ENCODE results near the gene COPS3.

COPS3 gene

GRCh38 chr17:17239832-17240231 lies 41.2 kb downstream of the COPS3 start:
- no peak for DNase-seq

DNA sequence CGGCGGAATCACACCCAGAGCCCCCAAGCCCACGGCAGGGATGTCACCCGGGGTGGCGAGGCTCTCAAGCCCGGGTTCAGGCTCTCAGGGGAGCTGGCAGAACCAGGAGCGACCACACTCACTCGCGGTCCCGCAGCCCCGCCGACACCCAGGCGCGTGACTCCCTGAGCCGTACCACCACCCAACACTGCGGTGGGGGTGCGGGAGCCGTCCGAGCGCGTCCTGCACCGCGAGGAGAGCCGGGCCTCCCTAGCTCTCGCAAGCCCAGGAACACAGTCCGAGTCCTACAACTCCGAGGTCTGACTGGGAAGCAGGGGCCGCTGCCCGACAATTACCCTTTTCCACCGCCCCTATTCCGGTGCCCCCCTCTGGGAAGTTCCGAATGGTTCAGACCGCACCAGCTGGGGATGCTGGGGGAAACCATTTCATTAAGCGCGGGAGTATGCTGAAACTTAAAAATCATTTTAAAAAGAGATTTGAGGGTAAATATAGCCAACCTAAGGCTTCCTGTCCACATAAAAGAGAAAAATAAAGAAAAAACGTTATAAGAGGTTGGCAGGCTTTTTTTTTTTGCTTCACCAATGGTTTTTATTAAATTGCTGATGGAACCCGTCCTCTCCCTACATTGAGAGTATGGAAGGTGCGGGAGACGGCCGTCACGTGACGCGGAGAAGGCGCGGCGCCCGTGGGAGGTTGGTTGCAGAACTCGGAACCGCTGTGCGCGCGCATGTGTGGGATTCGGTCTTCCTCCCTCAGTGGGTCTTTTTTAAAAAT lies 43.8 kb downstream of the COPS3 start, which contains the start of gene FLCN:
FLCN (minus strand) TSS at position 143 of the 774 bp plus-strand sequence. CDS start 9,031 bp downstream, outside the sequence.
- DNase-seq = peak; percentile 94

DNA sequence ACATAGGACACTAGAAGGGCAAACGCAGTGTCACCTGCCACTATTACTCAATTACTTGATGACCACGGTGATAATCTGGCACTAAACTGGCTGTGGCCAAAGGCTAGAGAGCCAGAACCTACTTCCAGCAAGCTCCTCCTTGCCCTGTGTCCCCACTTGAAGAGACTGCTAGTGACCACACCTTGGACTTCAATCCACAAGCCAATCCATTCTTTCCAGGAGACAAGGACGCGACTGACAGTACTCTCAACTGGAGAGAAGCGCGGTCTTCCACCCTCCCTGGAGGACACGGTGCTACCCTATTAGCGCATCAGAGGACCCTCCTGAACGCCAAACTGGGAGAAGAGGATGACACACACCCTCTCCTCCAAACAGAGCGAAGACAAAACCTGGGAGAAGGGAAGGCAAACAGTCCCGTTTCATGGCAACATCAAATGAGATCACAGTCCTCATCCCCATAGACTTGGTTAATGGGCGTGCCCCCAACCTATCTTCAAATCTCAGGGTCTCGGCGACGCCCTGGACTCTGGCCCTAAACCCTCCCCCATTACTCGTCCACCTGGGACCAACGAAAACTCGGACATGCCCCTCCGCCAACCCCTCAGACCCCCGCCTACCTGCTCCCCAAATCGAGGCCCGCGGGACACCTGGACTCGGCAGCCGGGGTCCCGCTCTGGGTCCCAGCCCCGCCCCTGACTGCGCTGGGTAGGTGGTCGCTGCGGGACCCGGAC lies 44.6 kb downstream of the COPS3 start:
- DNase-seq = peak; percentile 9

GRCh38 chr17:17235212-17236174 lies 45.6 kb downstream of the COPS3 start:
- no peak for DNase-seq

GRCh38 chr17:17232303-17232621 lies 48.8 kb downstream of the COPS3 start:
- DNase-seq = no peak

GRCh38 chr17:17231621-17232302 lies 49.3 kb downstream of the COPS3 start:
- no peak for DNase-seq

DNA sequence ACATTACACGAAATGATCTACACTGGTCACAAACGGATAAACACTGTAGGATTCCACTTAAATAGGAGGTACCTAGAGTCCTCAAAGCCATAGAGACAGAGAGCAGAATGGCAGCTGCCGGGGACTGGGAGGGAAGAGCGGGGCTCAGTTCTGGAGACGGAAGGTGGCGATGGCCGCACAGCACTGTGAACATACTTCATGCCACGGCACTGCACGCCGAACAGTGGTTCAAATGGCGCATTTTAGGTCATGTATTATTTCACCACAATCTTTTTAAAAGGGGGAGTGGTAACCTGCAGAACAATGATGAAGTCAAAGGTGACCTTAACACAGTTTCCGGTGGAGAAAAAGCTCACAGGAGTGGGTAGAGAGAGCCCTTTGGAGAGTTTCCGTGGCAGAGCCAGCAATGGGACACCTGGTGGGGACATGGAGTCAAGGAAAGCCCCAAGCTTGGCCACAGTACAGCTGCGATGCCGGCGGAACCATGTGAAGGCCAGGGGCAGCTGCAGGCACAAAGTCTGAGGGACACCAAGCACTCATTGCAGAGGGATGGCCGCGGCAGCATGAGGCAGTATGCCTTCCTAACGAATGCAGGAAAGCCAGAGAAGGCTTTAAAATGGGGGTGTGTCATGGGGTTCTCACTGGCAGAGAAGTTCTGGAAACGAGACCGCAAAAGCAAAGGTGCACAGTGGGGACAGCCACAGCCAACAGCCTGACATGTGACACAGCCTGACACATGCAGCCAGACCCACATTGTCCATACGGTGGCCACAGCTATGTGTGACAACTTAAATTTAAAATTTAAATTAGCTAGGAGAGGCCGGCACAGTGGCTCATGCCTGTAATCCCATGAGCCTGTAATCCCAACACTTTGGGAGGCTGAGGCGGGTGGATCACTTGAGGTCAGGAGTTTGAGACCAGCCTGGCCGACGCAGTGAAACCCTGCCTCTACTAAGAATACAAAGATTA lies 51.3 kb downstream of the COPS3 start:
- no peak for DNase-seq

GRCh38 chr17:17228521-17229279 lies 52.3 kb downstream of the COPS3 start:
- DNase-seq = no peak

DNA sequence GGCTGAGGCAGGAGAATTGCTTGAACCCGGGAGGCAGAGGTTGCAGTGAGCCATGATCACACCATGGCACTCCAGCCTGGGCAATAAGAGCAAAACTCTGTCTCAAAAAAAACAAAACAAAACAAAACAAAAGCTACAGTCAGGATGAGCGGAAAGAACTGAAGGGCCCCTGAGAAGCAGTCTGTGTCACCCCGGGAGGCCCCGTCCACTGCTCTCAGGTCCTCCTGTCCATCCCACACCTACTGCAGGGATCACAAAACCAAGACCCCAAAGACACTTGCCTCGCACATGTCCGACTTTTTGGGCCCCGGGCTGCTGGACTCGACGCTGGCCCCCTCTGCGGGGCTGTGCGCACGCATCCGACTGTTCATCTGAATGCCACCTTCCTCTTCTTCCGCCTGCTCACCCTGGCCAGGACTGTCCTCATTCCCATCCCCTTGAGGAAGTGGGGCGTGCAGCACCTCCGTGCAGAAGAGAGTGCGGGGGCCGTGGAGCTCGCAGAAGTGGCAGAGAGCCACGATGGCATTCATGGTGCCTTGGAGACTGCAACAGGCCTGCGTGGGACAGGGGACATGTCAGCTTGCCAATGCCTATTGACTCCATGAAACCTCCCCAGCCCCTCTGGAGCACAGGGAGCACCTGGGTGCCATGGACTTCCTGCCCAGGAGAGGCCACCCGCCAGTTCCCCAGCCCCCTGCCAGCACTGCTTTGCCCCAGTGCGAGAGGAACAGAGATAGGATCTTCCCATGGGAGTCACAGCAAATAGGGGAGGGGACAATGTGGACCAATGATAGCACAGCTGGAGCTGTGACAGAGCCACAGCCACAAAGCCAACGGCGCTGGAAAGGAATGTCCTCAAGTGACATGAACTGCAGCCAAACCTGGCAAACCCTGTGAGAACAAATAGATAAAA lies 53.2 kb downstream of the COPS3 start:
- no peak for DNase-seq

GRCh38 chr17:17226451-17227265 lies 54.4 kb downstream of the COPS3 start:
- no peak for DNase-seq

DNA sequence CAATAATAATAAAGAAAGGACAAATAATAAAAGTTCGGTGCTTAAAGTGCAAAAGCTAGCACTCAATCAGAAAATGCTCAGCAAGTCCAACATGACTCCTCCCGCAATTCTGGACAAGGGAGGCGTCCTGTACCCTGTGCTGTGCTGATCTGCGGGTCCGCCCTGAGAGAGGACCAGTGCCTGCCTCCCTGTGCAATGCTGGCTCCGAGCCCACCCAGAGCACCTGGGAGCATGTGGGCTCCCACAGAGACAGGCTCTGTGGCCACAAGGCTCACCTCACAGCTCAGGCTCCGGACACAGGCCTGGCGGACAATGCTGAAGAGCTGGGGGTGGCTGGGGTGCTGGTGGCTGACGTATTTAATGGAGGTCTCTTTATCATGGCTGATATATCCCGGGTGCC lies 55.1 kb downstream of the COPS3 start:
- no peak for DNase-seq

DNA sequence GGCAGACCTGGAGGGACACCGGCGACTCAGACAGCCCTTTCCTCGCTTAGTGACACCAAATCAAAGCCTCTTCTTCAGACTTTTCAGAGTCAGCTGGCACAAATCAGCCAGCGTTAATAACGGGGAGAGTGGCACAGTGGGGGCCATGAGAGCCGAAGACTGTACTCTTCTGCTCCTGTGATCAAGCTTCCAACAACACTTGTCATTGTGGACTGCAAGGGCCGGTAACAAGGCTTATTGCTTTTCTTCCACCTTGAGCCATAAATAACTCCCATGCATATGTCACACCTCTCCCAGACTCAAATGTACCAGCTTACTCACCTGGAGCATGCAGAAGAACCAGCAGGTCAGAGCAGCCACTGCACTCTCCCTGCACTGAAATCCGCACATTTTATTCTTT lies 56.9 kb downstream of the COPS3 start:
- no peak for DNase-seq

- no peak for DNase-seq
These were observed 57.3 kb downstream of the COPS3 start for GRCh38 chr17:17223736-17224135.

- DNase-seq = no peak
These were observed 59.7 kb downstream of the COPS3 start for GRCh38 chr17:17221329-17221728.

GRCh38 chr17:17220529-17220928 lies 60.5 kb downstream of the COPS3 start:
- no peak for DNase-seq

- no peak for DNase-seq
These were observed 63.1 kb downstream of the COPS3 start for GRCh38 chr17:17217995-17218394.

- DNase-seq = no peak
These were observed 64.3 kb downstream of the COPS3 start for GRCh38 chr17:17216776-17217175.

GRCh38 chr17:17216236-17216635 lies 64.8 kb downstream of the COPS3 start:
- no peak for DNase-seq

DNA sequence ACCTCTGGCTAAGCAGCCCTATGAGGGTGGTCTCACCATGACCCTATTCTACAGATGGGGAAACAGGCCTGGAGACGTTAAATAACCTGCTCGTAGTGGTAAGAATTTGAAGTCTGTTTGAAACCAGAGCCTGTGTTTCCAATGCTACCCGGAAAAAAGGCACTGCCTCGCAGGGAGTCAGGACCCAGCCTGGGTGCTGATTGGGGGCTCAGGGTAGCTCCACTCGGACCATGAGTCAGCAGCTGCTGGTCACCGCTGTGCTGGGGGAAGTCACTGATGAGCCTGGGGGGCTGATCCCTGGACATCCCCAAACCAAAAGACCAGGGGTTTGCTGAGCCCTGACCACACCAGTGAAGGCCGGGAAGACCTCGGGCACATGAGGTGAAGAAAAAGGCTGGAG lies 65.5 kb downstream of the COPS3 start:
- no peak for DNase-seq

Data from stimulated activated CD4-positive, alpha-beta T cell treated with anti-CD3 and anti-CD28 coated beads, Interleukin-15, amount 100 ng/mL, for 24 hours (primary cell).